ENCODE data around the gene CCDC188. TPM values are rescaled to one million over a fixed set of nuclear protein-coding genes. Genes with fewer than 3 reads are reported as not detected.

CCDC188 gene
- total and polyA plus RNA-seq, 2 of the 13 experiments (the other 11 are each of a cell fraction or from before 2014, with no cell fraction given), result not detected

GRCh38 chr22:20166703-20167102 is 15.8 kb upstream of the CCDC188 start (continued):
- TF ChIP-seq ZBTB26 (CRISPR knock-in tag; IDR thresholded peaks at IDR 0.05; ENCODE audit: borderline replicate concordance) (no peak), ATF5 (CRISPR knock-in tag; IDR thresholded peaks at IDR 0.05; ENCODE audit: low read depth) (no peak), RXRA (CRISPR knock-in tag; IDR thresholded peaks at IDR 0.05) (no peak)

- Histone ChIP-seq H4K20me1 (ENCODE audit: insufficient read depth, low read length) (peaks cover 3% of the 10 kb centered on the region; the same call in 1 of the 2 replicates), H3K27me3 (ENCODE audit: control insufficient read depth in 1 of 2, insufficient read depth in 2 of 2, low read length in 2 of 2) (peaks cover 12 to 48% of the 10 kb centered on the region in 2 experiments), H3K9ac (ENCODE audit: insufficient read depth, low read depth, low read length) (no peak overlapping the region), H3K79me2 (ENCODE audit: insufficient read depth, low read length) (no peaks in the 10 kb centered on the region), H3K36me3 (replicated peaks in 1 of 2; ENCODE audit: control insufficient read depth in 1 of 2, insufficient read depth in 2 of 2, low read length in 2 of 2) (no peaks in the 10 kb centered on the region), H3K27ac (ENCODE audit: extremely low read length, insufficient read depth, low read length) (no peak overlapping the region), H3K4me2 (ENCODE audit: low read depth, low read length) (no peak overlapping the region), H3K4me1 (ENCODE audit: insufficient read depth, low read length) (no peaks in the 10 kb centered on the region), H3K4me3 (replicated peaks in 1 of 3; ENCODE audit: insufficient read depth in 1 of 3, low read depth in 2 of 3, low read length in 3 of 3) (no peak overlapping the region), H3K9me3 (ENCODE audit: low read length) (no peaks in the 10 kb centered on the region), H2AFZ (ENCODE audit: low read length) (no peak overlapping the region)
- ChIA-PET POLR2A (no interaction called here), CTCF (ENCODE audit: low intra/inter-chr PET ratio, low total read pairs) (no interaction called here)
- WGBS (ENCODE audit: low lambda C conversion rate), result 1% methylated on average over 2 of the region's 7 CpGs
- intact Hi-C loops (cut with micrococcal nuclease; ENCODE audit: unreplicated experiment), result no loop called here
- in situ Hi-C loops (cut with HindIII; ENCODE audit: extremely low pct_ligation_motif_present, low pct_unique_long_range_greater_than_20kb), result loop anchor here (25.0 kb wide), 1 partner anchor 1204 kb away; no protein-coding TSS in a partner anchor
- BruUV-seq (replicated peaks), result no TSS peak
- no peak for FAIRE-seq
- no peak for DNase-seq (ENCODE audit: low spot score)
- no peak for ATAC-seq
- TF ChIP-seq SRSF4 (IDR thresholded peaks at IDR 0.05; ENCODE audit: low read depth, low read length, poor library complexity, severe bottlenecking), result no peak
- no peak for TF ChIP-seq ATF7 (IDR thresholded peaks at IDR 0.05)
- no peak for TF ChIP-seq ATF7 (CRISPR knock-in tag; IDR thresholded peaks at IDR 0.05)
- TF ChIP-seq SNAPC4 (CRISPR knock-in tag; IDR thresholded peaks at IDR 0.05), result no peak
- no peak for TF ChIP-seq FOXJ3 (CRISPR knock-in tag; IDR thresholded peaks at IDR 0.05; ENCODE audit: borderline replicate concordance)
- TF ChIP-seq ZNF7 (CRISPR knock-in tag; IDR thresholded peaks at IDR 0.05), result no peak
- TF ChIP-seq ZNF576 (CRISPR knock-in tag; IDR thresholded peaks at IDR 0.05), result no peak
- no peak for TF ChIP-seq ZNF678 (CRISPR knock-in tag; IDR thresholded peaks at IDR 0.05)
- no peak for TF ChIP-seq ZNF12 (CRISPR knock-in tag; IDR thresholded peaks at IDR 0.05)
- TF ChIP-seq SOX5 (CRISPR knock-in tag; IDR thresholded peaks at IDR 0.05; ENCODE audit: borderline replicate concordance), result no peak
These were observed 15.1 kb upstream of the CCDC188 start for GRCh38 chr22:20165913-20166312.
